ENCODE data around the gene ANKS3.

Gene ANKS3

GRCh38 chr16:4714996-4715395 is 19.1 kb downstream of the ANKS3 start (continued):
- TF ChIP-seq ZNF26 (tag by site-specific recombination; IDR thresholded peaks at IDR 0.05) (no peak), ZNF660 (tag by site-specific recombination; IDR thresholded peaks at IDR 0.05) (no peak)

GRCh38 chr16:4713663-4714501 is 20.2 kb downstream of the ANKS3 start:
- H3K27ac ChIP-seq (ENCODE audit: extremely low read depth, low read depth, low read length) = no peak overlapping the region
- H3K4me3 ChIP-seq (ENCODE audit: low read depth, low read length) = no peak overlapping the region
- POLR2A ChIA-PET = no interaction called here
- no peak for TF ChIP-seq ZNF148 (tag by site-specific recombination; IDR thresholded peaks at IDR 0.05; ENCODE audit: borderline replicate concordance)
- no peak for TF ChIP-seq ZNF776 (tag by site-specific recombination; IDR thresholded peaks at IDR 0.05; ENCODE audit: borderline replicate concordance)
- no peak for TF ChIP-seq ZNF26 (tag by site-specific recombination; IDR thresholded peaks at IDR 0.05)
- no peak for TF ChIP-seq ZNF292 (tag by site-specific recombination; IDR thresholded peaks at IDR 0.05; ENCODE audit: borderline replicate concordance, low read depth)
- TF ChIP-seq ZNF114 (tag by site-specific recombination; IDR thresholded peaks at IDR 0.05) = no peak
- TF ChIP-seq REPIN1 (tag by site-specific recombination; IDR thresholded peaks at IDR 0.05; ENCODE audit: low read depth) = no peak
- no peak for TF ChIP-seq ZNF2 (tag by site-specific recombination; IDR thresholded peaks at IDR 0.05)
- no peak for TF ChIP-seq PRDM2 (tag by site-specific recombination; IDR thresholded peaks at IDR 0.05; ENCODE audit: borderline replicate concordance)
- TF ChIP-seq SCRT2 (tag by site-specific recombination; IDR thresholded peaks at IDR 0.05) = no peak
- no peak for TF ChIP-seq ZSCAN5A (tag by site-specific recombination; IDR thresholded peaks at IDR 0.05)
- no peak for TF ChIP-seq PRDM1 (tag by site-specific recombination; IDR thresholded peaks at IDR 0.05)
- TF ChIP-seq ZNF837 (tag by site-specific recombination; IDR thresholded peaks at IDR 0.05) = no peak
- no peak for TF ChIP-seq ZNF157 (tag by site-specific recombination; IDR thresholded peaks at IDR 0.05)
- H3K36me3 ChIP-seq (ENCODE audit: control insufficient read depth in 2 of 2, insufficient read depth in 1 of 2, low read length in 2 of 2) = peaks cover 18 to 51% of the 10 kb centered on the region in 2 experiments; a peak in 2 of 3 replicates
- CTCF ChIA-PET = interaction anchor here (0.6 to 2.2 kb wide), 4 partner anchors 12 to 242 kb away, joined by 3 to 8 read pairs (median 4); partner anchors contain the start of gene MGRN1
- H3K4me1 ChIP-seq (ENCODE audit: control insufficient read depth, insufficient read depth, low read length) = no peaks in the 10 kb centered on the region
- H3K9me3 ChIP-seq (ENCODE audit: control insufficient read depth, insufficient read depth, low read depth, low read length) = no peaks in the 10 kb centered on the region
